AG20443 (cell line): Measurements from ENCODE around the gene HEBP1.

ENCODE experiments used
- DNase-seq: peaks from one replicate; pipeline ENCODE4 v3.0.0; 2012; ENCODE audit warnings: low spot score, mixed read lengths

The HEBP1 gene

DNA sequence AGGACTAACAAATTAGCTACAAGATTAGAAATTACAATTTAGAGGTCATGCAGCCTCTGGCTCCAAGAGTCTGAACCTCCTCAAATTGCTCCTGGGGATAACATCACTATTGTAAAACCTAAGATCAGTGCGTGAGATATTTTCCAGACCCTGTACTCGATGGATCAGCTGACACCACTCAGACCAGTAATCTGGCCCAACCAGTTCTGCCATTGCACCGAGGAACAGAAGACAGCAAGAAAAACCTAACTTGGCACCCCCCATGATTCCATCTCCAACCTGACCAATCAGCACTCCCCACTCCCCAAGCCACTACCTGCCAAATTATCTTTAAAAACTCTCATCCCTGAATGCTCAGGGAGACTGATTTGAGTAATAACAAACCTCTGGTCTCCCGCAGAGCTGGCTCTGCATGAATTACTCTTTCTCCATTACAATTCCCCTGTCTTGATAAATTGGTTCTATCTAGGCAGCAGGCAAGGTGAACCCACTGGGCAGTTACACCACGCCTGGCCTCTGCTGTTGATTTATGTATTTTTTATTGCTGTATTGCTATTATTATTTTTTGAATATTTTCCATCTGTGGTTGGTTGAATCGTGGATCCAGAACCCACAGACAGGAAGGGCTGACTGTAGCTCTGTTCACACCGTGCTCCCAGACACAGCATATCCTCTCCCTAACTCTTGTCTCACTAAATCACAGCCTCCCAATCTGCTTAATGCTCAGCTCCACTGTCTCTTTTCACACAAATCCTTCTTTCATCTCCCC is 9.2 kb downstream of the HEBP1 start:
- no peak for DNase-seq

- DNase-seq: no peak
Measured at GRCh38 chr12:12987421-12987820, 12.6 kb downstream of the HEBP1 start.

DNA sequence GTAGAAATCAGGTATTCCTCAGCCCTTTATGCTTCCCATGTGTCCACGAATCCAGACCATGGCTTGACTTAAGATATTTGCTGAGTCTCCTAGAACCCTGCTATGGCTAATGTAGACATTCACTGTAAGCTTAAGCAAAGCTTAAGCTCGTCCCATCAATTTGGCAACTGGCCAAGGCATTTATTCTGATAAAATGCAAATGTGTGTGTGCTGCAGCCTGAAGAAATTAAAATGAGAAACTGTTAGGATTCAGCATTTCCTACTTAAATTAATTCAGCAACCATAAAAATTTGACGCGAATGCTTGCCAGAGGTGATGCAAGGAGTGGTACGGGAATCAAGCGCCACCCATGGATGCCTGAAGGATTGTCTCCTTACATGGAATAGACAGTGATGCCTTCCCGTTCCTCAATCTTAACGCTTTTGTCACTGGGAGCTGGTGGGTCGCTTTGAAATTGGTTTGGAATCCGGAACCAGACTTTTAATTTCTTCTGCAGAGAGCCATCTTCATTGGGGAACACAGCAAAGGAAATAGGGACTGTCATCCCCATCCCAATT is 13.2 kb downstream of the HEBP1 start:
- DNase-seq: no peak

- peak; percentile 47 for DNase-seq
Measured at GRCh38 chr12:12985817-12986408, 14.2 kb downstream of the HEBP1 start.

DNA sequence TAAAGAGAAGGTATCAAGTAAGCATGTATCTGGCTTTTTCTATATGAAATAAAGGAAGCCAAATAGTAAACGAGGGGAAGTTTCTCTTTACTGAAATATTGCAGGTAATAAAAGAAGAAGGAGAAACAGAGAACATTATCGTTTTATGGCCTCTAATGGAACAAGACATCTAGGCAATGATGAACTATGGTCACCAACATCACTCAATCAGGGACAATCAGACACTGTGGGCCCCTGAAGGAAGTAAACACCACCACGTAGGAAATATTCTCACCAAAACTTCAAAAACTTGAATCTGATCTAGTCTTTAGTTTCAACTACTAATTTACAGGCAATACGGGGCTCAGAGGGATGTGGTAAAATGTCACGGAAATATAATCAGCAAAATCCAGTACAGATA is 15.9 kb downstream of the HEBP1 start:
- no peak for DNase-seq

DNA sequence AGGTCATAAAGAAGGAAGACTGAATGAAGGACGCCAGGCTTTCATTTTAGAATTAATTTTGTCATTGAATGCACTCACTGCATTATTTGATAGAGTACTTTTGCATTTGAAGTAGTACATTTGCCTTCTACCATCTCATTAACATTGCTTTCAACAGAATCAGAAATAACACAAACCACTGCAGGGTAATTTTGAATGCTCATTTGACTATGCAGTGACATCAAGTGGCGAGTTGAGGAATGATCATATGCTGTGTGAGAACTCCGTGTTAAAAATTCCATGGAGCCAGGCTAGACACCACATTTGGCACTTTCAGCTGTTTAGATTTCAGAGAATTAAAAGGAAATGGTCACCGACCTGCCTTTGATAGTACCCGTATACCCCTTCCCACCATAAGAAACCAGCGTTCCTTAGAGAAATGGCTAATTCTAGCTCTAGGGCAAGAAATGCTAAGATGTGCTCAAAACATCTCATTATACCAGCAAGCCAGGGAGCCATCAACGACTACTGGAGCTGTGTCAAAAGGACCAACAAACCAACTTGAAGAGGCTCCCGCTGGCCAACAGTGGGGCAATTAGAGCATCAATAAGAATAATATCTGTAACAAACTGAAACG is 16.5 kb downstream of the HEBP1 start:
- peak; percentile 65 for DNase-seq

GRCh38 chr12:12982331-12982730 is 17.7 kb downstream of the HEBP1 start:
- no peak for DNase-seq

DNA sequence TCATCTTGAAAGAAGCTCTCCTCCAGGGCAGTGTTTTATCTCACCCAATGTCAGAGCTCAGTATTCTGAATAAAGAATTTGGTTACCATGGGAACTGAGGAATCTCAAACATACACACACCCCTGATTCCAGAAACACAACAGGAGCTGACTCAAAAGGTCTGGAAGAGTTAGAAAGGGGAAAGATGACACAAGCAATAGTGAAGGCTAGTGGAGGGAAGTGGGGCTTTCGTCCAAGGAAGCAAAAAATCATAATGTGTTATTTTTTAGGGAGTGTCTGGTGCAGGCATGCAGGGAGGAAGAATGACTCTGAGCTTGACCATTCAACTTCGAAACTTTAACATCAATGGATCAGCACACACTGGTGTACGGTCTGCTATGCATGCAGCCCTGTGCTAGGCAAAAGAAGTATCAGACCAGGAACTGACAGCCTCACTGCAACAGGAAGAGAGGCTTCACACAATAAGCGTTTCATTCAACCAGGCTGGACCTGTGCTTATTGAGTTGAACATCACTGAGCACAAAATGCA is 20.3 kb downstream of the HEBP1 start:
- DNase-seq: peak; percentile 89

DNA sequence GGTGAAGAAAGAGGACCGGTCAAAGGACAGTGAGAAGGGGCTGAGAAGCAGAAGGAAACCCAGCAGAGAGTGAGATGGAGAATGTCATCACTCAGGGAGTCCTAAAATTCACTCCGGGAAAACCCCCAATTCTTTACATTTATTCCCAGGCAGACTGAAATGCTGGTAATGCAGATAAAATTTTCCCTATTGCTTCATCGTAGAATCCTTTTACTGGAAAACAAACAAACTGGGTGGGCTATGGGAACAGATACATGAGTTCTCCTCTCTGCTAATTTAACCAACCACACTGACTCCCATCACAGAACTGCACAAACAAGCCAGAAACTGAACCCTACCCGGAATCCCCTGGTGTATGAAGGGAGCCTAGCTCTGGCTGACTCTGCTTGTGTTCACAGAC is 20.9 kb downstream of the HEBP1 start:
- no peak for DNase-seq

GRCh38 chr12:12977231-12977630 is 22.8 kb downstream of the HEBP1 start:
- DNase-seq: no peak

DNA sequence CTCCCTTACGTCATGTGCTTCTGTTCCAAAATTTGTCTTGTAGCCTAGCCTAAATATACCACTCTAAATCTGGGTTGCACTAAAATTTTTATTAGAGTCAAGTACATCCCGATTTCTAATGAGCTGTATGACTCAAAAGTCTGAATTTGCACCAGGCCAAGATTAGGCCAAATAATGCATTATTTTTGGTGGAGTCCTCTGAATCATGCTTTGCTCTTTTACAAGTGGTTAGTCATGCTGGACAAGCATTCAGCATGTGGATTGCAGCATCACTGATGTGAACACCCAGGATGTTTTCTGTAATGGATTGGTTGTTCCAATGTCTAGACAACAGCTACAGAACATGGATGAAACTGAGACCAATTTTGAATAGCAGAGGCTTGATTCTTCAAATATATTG is 23.7 kb downstream of the HEBP1 start:
- peak; percentile 81 for DNase-seq

GRCh38 chr12:12975322-12976077 is 24.6 kb downstream of the HEBP1 start:
- DNase-seq: peak; percentile 54

DNA sequence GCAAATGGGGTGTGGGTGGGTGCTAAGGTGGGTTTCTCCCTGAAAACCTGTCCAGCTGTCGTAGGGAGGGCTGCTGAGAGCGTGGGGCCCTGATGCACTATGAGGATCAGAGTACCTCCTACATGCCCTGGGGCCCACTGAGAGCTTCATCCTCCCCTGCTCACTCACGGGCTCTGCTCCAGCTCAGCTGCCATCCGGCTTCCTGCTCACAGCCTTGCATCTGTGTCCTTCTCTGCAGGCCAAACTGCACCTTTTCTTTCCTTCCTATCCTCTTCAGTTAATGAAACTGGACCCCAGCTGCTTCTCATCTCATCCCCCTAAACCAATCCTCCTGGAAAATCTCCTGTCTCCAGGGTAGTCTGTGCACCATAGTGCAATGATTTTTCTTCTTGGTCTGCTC is 25.9 kb downstream of the HEBP1 start:
- no peak for DNase-seq

- DNase-seq: no peak
Measured at GRCh38 chr12:12973019-12973418, 27.0 kb downstream of the HEBP1 start.

DNA sequence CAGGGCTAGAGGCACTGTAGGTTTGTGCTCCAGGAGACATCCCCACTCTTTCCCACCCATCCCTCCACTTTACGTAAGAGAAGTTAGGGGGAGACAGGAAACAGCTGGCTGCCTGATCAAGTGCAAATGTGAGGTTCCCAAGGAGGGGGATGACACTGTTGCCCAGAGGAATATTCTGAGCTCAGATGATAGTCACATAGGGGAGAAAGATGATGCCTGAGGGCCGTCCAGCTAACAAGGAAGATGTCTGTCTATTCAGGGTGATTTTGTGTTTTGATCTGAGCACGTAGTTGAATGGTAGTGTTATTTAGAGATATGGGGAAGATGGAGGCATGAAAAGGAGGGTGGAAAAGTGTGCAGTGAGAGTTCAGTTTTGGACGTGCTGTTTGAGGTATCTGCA is 34.2 kb downstream of the HEBP1 start:
- DNase-seq: no peak

- no peak for DNase-seq
Measured at GRCh38 chr12:12964255-12964654, 35.8 kb downstream of the HEBP1 start.

DNA sequence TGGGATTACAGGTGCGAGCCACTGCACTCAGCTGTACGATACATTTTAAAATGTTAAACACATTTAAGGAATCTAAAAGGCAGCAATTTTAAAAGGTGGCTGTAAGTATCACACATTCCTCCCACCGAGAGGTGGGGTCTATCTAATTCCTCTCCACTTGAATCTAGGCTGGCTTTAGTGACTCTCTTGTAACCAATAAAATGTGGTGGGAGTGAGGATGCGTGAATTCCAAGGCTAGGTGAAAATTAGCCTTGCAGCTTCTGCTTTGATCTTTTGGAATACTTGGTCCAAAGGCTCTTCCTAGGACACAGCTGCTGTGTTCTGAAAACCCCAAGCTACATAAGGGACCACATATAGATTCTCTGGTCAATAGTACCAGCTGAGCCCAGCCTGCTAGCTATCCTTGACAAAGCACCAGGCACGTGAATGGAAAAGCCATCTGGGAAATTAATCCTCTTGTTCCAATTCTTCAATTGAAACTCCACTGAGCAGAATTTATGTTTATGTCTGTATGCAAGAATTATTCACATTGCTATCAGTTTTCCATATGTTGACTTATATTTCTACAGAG is 39.3 kb downstream of the HEBP1 start:
- DNase-seq: no peak

DNA sequence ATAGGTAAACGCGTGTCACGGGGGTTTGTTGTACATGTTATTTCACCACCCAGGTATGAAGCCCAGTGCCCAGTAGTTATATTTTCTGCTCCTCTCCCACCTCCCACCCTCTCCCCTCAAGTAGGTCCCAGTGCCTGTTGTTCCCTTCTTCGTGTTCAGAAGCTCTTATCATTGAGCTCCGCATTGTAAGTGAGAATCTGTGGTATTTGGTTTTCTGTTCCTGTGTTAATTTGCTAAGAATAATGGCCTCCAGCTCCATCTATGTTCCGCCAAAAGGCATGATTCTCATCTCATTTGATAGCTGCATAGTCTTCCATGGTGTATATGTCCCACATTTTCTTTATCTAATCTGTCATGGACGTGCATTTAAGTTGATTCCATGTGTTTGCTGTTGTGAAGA is 41.2 kb downstream of the HEBP1 start:
- DNase-seq: no peak

GRCh38 chr12:12954878-12955625 is 45.0 kb downstream of the HEBP1 start:
- no peak for DNase-seq

GRCh38 chr12:12954356-12954755 is 45.7 kb downstream of the HEBP1 start:
- peak; percentile 20 for DNase-seq

- no peak for DNase-seq
Measured at GRCh38 chr12:12952036-12952435, 48.0 kb downstream of the HEBP1 start, which contains the start of gene GPRC5D. Gene GPRC5D (minus strand): TSS chr12:12952170. CDS start chr12:12950384, 1,786 bp downstream.
